ENCODE data around the gene INO80D.
"Not testable (repeated sequence)": the region's sequence is repeated elsewhere in the genome, so short reads cannot be mapped to it uniquely, and the experiment has no call there.

The INO80D gene

GRCh38 chr2:206040525-206040924 is 45.4 kb downstream of the INO80D start:
- POLR2A ChIA-PET (ENCODE audit: low non-redundant PET): no interaction called here
- TF ChIP-seq CTCF (conservative IDR thresholded peaks at IDR 0.05; ENCODE audit: low read depth): no peak
- DNase-seq (ENCODE audit: low spot score): no peak
- no peak overlapping the region for H3K27ac ChIP-seq
- CTCF ChIA-PET: interaction anchor here (0.6 kb wide), 1 partner anchor 20 kb away, joined by 3 read pairs; no protein-coding TSS in a partner anchor

GRCh38 chr2:206035393-206035792 is 50.6 kb downstream of the INO80D start:
- CTCF ChIA-PET: not testable (repeated sequence)

GRCh38 chr2:206033452-206033851 is 52.5 kb downstream of the INO80D start:
- CTCF ChIA-PET: interaction anchor here (0.6 kb wide), 1 partner anchor 1546 kb away, joined by 6 read pairs; no protein-coding TSS in a partner anchor
- POLR2A ChIA-PET (ENCODE audit: low non-redundant PET): not testable (repeated sequence)

More at GRCh38 chr2:206035393-206035792, 50.6 kb downstream of the INO80D start:
- DNase-seq (ENCODE audit: low spot score); POLR2A ChIA-PET (ENCODE audit: low non-redundant PET); H3K27ac ChIP-seq: not testable (repeated sequence)

GRCh38 chr2:206031950-206032567 is 53.9 kb downstream of the INO80D start:
- DNase-seq (ENCODE audit: low spot score): no peak
- ChIA-PET CTCF (no interaction called here), POLR2A (ENCODE audit: low non-redundant PET) (interaction anchor here (0.6 kb wide), 1 partner anchor 24 kb away, joined by 4 read pairs; no protein-coding TSS in a partner anchor)
- no peak overlapping the region for H3K27ac ChIP-seq
- TF ChIP-seq CTCF (conservative IDR thresholded peaks at IDR 0.05; ENCODE audit: low read depth): no peak

More at GRCh38 chr2:206033452-206033851, 52.5 kb downstream of the INO80D start:
- not testable (repeated sequence) for H3K27ac ChIP-seq; DNase-seq (ENCODE audit: low spot score)

- POLR2A ChIA-PET (ENCODE audit: low non-redundant PET): no interaction called here
- H3K27ac ChIP-seq: no peak overlapping the region
- no peak for TF ChIP-seq CTCF (conservative IDR thresholded peaks at IDR 0.05; ENCODE audit: low read depth)
- CTCF ChIA-PET: no interaction called here
- peak; percentile 8 for DNase-seq (ENCODE audit: low spot score)
These were observed 54.7 kb downstream of the INO80D start for GRCh38 chr2:206031162-206031784.

- H3K27ac ChIP-seq: no peak overlapping the region
- CTCF ChIA-PET: interaction anchor here (0.6 kb wide), 1 partner anchor 15 kb away, joined by 5 read pairs; no protein-coding TSS in a partner anchor
- POLR2A ChIA-PET (ENCODE audit: low non-redundant PET): no interaction called here
- no peak for TF ChIP-seq CTCF (conservative IDR thresholded peaks at IDR 0.05; ENCODE audit: low read depth)
- DNase-seq (ENCODE audit: low spot score): no peak
These were observed 57.9 kb downstream of the INO80D start for GRCh38 chr2:206028101-206028500.

- DNase-seq (ENCODE audit: low spot score): no peak
- TF ChIP-seq CTCF (conservative IDR thresholded peaks at IDR 0.05; ENCODE audit: low read depth): no peak
- no peak overlapping the region for H3K27ac ChIP-seq
- POLR2A ChIA-PET (ENCODE audit: low non-redundant PET): no interaction called here
- CTCF ChIA-PET: interaction anchor here (0.7 to 1.1 kb wide), 2 partner anchors 48 to 63 kb away, joined by 3 read pairs; partner anchors contain the start of gene INO80D
These were observed 62.8 kb downstream of the INO80D start for GRCh38 chr2:206023183-206023582.

All from RWPE1 (cell line).